ENCODE data around the gene NBPF3. TPM values are rescaled to one million over a fixed set of nuclear protein-coding genes. Genes with fewer than 3 reads are reported as not detected.

Gene NBPF3
- total RNA-seq, 1 experiment from 2014 or later: 15.8 TPM

GRCh38 chr1:21532496-21532895 is 92.6 kb downstream of the NBPF3 start:
- Histone ChIP-seq H2AK5ac (ENCODE audit: insufficient read length, low read length) (no peak overlapping the region), H3K23me2 (ENCODE audit: insufficient read length, low read depth, low read length, poor library complexity, severe bottlenecking) (no peaks in the 10 kb centered on the region), H3K79me2 (ENCODE audit: insufficient read depth, low read length) (no peaks in the 10 kb centered on the region), H3K18ac (ENCODE audit: insufficient read length, low read depth, low read length) (no peak overlapping the region), H3K56ac (ENCODE audit: insufficient read length, low read depth, low read length) (no peak overlapping the region), H3K4ac (ENCODE audit: low read depth, low read length) (no peak overlapping the region), H2BK15ac (ENCODE audit: low read depth, low read length) (no peak overlapping the region), H3K23ac (ENCODE audit: insufficient read length, low read depth, low read length) (no peak overlapping the region), H3K9ac (ENCODE audit: extremely low read depth, insufficient read length, low read length) (no peak overlapping the region), H4K91ac (ENCODE audit: insufficient read length, low read depth, low read length) (no peak overlapping the region), H3K27me3 (ENCODE audit: insufficient read depth, low read length) (no peaks in the 10 kb centered on the region), H3K14ac (ENCODE audit: insufficient read depth, low read length) (no peak overlapping the region), H3K79me1 (ENCODE audit: insufficient read depth, low read depth, low read length, poor library complexity, severe bottlenecking) (no peaks in the 10 kb centered on the region), H2BK5ac (ENCODE audit: insufficient read length, low read length) (no peak overlapping the region), H2BK20ac (ENCODE audit: low read depth, low read length, poor library complexity, severe bottlenecking) (no peak overlapping the region), H3K27ac (ENCODE audit: insufficient read length, low read depth, low read length) (no peak overlapping the region), H4K5ac (ENCODE audit: insufficient read length, low read depth, low read length) (no peak overlapping the region), H2AFZ (ENCODE audit: low read length) (no peak overlapping the region), H4K8ac (replicated peaks; ENCODE audit: insufficient read length, low read depth, low read length) (no peak overlapping the region), H3K4me2 (ENCODE audit: insufficient read depth, insufficient read length, low read length) (no peak overlapping the region), H2BK120ac (ENCODE audit: low read depth, low read length, poor library complexity, severe bottlenecking) (no peak overlapping the region), H3K4me1 (ENCODE audit: insufficient read depth, low read length) (no peaks in the 10 kb centered on the region; the same call in 1 of the 2 replicates), H3T11ph (ENCODE audit: low read length) (no peak overlapping the region), H4K20me1 (ENCODE audit: control insufficient read depth, insufficient read depth, insufficient read length) (no peaks in the 10 kb centered on the region), H3K9me3 (ENCODE audit: control insufficient read depth, low read depth, low read length) (no peaks in the 10 kb centered on the region), H2BK12ac (ENCODE audit: insufficient read length, low read depth, low read length) (no peak overlapping the region)
- Mint-ChIP-seq H3K4me1 (peaks cover 32 to 54% of the 10 kb centered on the region in 2 experiments), H3K27ac (no peak overlapping the region), H3K36me3 (ENCODE audit: insufficient read depth in 1 of 3, low read depth in 3 of 3) (peaks cover 0 to 4% (median 4%) of the 10 kb centered on the region in 3 experiments; a peak in 2 of 7 replicates), H3K4me3 (no peak overlapping the region), H3K9me3 (no peaks in the 10 kb centered on the region), H3K27me3 (ENCODE audit: low read depth) (no peaks in the 10 kb centered on the region)
- no peak for TF ChIP-seq CTCF (conservative IDR thresholded peaks at IDR 0.05)
- WGBS (ENCODE audit: extremely low coverage, insufficient read length, low lambda C conversion rate): no CpG with 5 or more reads among the region's 3 CpGs
- DNase-seq: no peak

All from H9 (cell line).